T-helper 22 cell (primary cell): ENCODE data around the gene HOXC12.

Experiments
- DNase-seq: peaks from one replicate; pipeline ENCODE4 v3.0.0-alpha.2; 2020; ENCODE audit warnings: low read depth

The HOXC12 gene

DNA sequence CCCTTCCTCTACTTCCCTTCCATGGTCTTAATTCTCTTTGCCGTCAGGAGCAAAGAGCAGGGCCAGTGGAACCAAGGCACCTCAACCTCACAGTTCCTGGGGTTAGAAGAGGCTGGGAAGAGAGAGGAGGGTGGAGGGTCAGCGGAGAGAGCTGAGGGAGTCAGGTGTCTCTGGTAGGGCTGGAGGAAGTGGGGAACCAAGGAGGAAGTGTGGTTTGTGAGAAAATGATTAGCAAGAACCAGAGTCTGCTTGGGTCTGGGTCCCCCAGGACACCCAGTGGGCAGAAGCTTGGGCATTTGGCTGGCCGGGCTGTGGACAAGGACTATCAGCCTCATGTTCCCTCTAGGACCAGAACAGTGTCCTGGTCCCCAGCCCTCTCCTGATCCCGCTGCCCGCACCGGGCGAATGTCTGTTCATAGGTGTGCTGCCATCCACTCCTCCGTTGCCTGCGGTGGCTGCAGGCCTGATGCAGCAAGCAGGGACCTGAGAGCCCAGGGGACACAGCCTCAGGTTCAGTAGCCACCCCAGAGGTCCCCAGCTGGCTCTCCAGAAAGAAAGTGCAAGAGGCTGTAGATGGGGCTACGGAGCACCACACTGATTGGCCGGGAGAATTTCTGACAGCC is 2.3 kb downstream of the HOXC12 start:
- no peak for DNase-seq

DNA sequence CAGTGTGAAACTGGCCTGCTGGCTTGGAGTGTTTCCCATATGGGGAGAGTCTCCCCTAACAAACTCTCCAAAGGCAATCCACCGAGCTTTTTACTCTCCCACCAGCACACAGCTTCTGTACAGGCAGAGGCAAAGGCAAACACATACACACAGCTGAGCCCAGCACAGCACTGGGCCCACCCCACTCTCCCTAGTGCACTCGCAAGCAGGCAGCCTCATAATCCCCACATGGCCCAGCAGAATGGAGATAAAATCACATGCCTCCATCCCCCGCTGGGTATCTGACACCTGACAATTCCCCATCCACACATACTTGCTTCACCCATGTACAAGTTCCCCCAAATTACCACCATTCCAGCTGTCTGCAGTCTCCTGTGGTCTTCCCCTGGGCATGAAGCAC is 3.4 kb downstream of the HOXC12 start:
- DNase-seq = no peak

DNA sequence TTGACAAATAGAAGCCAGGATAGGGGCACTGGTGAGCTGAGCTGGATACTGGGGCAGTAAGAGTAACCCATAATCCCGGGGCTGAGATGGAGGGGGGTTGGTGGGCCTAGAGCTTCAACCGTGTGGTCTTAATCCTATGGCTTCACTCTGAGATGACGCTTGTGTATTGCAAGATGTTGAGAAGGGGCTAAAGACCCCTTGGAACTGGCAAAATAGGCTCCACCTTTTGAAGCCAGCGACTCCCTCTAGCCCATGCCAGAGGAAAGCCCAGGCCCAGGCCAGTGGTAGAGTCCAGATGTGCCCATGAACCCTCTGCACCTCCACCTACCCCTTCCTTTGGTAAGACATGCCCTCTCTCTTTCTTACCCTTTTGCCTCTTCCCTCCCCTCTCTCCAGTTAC is 4.6 kb downstream of the HOXC12 start:
- DNase-seq = no peak

DNA sequence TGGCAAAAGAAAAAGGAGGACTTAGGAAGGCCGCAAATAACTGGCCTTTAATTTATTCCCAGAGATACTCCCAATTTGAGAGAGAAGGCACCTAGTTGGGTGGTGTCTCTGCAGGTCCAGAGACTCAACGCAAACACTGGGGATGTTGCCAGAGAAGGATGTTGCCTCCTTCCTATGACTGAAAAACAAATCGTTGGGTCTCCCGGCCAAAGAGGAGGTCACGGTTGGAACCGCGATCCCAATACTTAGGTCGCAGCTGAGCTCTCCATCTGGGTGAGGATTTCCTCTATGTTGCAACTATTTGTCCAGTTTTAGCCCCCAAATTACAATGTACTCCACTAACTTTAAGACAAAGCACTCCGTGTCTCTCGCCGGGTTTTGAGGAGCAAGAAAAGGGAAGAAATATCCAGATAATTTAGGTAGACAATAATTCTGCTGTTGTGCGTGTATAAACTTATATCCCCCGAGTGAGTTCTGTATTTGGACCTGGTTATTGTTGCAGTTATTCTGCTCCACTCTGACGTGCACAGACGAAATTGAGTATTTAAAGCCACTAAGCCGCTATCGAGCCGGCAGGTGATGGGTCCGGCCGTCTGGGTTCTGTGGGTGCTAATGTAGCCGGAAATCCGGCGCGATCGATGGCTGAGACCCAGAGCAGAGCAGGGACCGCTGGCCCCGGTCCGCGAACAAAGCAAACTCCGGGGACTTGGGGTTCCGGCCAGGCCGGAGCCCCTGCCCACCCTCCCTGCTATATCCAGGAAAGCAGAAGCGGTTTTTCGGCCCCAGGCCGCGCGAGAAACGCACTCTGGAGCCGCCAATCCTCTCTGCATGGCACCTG is 5.7 kb downstream of the HOXC12 start:
- DNase-seq = no peak

DNA sequence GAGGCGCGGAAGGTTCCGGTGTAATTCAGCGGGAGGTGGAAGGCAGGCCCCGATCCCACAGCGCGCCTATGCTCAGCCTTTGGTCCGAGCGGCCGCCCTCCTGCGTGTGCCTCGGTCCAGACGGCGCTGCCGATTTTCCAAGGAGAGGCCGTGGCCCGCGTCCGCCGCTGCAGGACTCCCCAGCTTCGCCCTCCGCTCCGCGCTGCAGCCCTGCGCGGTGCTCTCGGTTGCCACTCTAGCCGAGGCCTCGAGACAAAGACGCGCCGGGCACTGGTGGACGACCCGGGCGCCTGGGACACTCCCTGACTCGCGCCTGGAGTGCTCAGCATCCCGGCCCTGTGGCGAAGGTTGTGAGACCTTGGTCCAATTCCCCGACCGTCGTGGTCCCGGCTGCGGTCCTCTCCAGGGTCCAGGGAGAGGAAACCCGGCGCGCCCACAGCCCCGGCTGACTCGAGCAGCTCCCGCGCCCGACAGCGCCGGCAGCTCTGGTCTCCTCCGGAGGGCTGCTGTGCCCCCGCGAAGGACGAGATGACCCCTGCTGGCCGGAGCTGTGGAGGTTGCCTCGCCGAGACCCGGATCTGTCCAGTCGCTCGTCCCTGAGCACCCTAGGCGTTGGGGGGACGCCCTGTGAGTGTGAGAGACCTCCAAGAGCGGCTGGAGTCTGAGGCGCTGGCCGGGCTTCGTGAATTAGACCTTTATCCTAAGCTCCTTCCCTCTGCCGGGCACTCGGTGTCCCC is 6.5 kb downstream of the HOXC12 start:
- DNase-seq = no peak

DNA sequence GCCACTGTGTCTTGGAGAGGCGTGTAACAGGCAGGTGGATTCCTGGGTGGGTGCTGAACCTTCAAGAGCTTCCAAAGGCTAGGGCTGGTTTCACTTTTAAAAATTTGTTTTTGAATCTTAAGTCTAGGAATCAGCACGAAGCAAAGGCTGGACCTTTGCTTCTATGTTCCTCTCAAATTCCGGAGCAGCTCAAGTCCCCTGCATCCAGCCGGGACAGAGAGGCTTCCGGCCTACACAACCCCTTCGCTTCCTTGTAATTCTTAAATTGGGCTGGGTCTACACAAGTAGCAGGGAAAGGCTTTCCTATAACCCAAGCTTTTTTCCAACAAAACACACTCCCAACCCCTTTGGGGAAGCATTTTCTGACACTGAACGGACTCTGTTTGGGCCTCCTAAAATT is 8.3 kb downstream of the HOXC12 start:
- no peak for DNase-seq

DNA sequence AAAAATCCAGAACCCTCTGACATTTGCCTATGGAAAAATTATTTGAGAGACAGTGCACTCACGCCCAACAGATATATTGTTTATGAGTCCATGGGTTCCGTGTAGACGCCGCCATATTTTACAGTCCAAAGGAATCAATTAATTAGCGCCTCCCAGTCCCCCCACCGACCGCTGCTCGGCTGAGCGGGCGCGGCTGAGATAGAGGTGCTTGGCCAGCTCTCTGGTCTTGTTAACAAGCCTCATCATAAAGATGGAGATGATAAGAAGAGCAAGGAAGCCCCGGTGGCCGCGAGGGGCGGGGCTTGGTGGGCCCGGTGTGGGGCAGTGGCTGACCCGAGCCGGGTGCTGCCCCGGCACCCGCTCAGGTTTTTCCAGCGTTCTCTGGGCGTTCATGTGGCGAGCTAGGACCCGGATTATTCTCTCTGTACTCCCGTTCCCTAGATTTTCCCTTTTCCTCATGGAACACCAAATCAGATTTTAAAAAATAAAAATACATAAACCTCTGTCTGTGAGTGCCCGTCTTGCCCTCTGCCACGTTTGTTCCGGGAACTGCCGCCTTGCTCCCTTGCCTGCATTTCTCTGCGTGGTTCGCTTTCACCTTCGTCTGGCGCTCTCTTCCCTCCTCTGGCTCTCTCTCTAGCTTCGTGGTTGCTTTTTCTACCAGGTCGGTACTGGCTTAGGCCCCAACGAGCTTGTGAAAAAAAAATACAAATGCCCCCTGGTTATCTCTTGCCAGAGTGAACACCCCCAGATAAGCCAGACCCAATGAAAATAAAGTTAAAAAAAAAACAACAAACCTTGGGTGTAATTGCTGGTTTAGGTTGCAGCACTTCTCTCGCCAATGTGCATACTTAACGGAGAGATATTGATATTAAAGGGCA is 9.0 kb downstream of the HOXC12 start:
- no peak for DNase-seq

DNA sequence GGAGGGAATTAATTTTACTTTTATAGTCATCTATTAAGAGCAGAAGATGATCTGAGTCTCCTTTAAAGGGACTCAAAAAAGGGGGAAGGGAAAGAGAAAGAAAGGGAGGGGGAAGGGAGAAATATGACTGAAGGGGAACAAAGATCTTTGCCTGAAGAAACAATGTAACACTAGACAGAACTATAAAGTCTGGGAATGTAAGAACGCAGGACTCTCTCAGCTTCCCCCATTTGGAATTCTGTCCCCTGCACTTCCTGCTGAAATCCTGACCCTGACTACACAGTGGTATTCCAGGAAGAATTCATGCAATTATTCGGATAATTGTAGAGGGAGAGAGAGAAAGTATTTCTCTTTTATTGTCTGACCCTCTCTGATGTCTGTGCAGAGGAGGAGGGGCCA is 9.6 kb downstream of the HOXC12 start:
- DNase-seq = no peak

DNA sequence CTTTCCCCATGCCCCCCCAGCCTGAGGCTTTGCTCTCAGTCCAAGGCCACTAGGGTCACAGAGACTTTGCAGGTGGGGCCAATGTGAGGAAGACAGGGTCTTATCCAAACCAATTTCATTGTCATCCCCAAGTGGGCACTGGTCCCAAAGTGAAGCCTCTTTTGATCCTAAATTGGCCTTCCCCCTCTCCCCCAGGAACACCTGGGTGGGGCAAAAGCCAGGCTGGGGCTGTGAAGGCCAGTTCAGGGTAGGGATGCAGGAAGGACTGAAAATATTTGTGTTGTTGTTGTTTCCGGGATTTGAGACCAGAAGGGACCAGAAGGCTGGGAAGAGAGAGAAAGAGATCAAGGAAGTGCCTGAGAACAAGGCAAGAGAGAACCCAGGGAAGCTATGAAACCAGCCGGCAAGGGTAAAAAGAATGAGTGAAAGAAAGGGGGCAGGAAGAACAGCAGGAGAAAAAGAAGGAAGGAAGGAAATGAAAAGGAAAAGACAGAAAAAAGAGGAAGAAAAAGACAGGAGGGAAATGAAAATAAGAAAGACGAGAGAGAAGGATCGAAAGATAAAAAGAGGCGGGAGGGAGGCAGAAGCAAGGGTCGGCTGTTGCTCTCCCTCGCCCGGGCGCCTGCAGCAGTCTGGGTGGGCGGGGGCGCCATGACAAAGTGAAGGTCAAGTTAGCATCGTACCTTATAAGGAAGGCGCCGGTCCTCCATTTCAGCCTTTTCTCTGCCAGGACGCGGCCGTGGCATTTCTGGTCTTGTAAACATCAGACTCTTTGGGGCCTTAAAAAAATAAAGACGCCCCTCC is 10.8 kb downstream of the HOXC12 start:
- DNase-seq = no peak

DNA sequence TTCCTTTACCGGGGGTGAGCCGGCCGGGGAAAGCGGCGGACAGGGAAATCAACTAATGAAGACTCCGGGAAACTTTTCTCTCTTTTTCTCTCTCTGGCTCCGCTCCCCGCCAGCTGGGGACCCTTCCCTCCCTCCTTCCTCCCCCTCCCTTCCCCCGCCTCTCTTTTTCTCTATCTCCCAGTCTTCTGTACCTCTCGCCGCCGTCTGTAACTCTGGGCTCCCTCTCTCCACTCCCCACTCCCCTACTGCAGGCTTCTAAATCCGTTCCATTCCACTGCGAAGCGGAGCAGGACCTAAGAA is 11.3 kb downstream of the HOXC12 start:
- DNase-seq = no peak

DNA sequence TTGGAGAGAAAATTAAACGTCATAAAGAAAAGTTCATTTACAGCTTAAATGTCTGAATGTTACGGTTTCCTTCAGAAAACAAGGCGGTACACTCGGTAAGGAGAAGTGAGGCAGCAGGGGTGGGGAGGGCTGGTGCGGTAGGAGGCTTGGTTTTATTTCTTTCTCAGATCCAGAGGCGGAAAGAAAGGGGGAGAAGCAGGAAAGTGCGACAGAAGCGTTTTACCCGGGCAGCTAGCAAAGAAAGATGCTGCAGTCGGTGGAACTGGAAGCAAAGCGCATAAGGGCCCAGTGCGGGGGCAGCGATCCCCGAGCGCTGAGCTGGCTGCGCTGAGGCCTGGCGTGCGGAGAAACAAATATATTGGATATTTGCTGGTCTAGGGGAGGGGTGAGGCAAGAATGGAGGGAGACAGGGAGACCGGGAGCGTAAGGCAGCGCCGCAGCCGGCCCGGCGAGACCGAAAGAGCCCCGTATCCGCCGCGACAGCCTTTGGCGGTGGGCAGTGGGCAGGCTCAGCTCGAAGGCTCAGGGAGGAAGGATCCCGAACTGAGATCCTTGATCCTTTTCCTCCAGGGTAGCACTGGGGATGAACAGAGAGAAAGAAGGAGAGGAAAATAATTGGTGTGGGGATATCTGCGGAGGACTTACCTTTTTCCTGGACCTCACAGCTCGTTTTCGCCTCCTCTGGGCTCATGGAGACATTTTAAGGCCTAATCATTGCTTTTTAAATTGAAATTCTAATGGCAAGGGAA is 11.9 kb downstream of the HOXC12 start:
- no peak for DNase-seq

DNA sequence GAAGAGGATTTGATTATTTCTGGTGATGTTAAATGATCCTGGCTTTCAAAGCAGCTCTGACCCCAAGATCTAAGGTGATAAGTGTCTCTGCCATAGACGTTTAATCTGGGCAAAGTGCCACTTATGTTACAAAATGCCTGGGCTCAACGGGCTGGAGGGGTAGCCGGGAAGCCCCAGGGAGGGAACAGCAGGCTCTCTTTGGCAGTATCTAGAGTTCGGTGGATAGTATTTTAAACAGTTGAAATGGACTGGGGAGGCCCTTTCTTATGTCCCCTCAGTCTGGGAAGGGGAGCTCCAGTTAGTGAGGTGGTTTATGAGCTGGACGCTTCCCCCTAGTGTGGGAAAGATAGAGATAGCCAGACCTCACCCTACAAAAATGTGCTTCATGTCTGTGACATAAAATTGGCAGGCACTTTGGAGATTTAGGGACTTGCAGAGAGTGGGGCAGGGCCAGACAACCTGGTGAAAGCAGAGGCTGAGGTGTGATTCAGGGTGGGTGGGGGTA is 12.8 kb downstream of the HOXC12 start:
- no peak for DNase-seq

DNA sequence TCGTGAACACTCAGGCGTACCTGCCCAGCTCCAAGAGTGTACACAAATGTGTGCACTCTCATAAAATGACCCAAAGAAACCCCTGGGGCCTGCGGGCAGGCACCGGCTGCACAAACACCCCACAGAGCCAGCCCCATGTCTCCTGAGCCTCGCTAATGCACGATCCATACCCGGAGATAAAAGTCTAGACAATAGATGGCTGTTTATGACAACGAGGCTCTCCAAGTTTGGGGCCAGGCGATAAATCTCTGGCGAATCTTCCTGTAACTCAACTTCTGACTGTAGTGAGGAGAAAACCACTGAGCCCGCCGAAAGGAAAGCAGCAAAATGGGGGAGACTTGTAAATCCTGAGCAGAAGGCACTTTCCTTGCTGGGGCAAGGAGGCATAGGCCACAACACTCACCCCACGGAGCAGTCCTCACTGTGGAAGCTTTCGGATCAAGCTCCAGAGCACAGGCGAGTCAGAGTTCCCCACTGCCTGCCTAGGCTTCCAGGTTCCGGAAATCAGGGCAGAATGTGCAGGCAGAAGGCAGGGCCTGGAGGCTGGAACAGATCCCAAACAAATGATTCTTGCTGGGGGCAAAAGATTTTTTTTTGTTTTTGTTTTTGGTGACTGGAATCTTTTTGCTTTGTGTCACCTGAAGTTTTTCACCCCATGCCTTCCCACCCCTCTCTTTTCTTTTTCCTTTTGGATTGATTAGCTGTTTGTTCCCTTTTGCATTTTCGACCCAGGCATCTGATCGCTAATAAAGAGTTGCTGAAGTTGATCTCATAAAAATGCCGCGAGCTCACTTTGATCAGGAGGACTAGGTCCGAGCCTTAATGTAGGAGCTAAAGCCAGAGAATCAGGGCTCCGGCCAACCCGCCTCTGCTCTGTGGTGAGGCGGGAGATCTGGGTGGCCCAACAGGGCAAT is 13.8 kb downstream of the HOXC12 start:
- DNase-seq = no peak

DNA sequence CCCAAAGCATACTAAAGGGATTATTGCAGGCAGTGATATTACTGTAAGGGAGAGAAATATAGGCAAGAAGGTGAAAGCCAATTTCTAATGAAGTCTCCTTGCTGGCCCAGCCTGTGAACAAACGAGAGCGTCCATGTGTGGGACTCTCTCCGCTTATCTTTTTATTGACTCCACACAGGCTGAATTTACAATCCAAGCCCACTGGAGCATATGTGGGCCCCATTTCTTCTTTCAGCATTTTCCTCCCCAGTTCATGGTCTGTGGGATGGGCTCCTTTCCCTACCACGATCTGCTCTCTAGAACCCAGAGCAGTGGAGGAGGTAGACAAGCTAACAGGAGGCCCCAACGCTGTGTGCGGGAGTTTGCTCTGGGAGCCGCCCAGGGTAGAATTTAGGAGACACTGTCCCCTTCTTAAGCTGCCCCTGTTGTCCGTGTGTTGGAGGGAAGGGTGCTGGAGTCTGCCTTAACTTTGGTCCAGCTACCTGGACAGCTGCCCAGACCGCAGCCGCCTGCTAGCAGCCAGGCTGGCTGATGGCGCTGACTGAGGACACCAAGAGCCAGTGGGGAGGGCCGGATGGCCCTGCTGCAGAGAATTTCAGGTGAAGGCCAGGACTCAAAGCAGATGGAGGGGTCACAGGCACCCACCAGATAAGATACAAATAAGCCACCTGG is 15.0 kb downstream of the HOXC12 start:
- DNase-seq = no peak

DNA sequence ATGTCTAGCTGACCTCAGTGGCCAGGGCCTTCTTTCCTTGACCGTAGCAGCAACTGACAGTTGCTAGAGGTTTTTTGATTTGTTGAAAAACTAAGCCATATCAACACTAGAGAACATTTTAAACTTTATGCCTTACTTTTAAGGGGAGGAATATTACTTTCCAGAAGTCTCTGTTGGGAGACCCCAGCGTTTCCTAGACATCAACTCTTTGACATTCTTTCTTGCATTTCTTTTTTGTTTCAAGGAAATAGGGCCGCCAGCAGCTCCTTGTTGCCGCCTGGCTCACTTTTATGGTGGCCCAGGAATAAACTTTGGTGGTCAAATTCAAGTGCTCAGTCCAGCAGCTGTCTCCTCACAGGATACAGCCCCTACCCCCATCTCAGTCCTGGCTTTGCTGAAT is 15.7 kb downstream of the HOXC12 start:
- no peak for DNase-seq

DNA sequence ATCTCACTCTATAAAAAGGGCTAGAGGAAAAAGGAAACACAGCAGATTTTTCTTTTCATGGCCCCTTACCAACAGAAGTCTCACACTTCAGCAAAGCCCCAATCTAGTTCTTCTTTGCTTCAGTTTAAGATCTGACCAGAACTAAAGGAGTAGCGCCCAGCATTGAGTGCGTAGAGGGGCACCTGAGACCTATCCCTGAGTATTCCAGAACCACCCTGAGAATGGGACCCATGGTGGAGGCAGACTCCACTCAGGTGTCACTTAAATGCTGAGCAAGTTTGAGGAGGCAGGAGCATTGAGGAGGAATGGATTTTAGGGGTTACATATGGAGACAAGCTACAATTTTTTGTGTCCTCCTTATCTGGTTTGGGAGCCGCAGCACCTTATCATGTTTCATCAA is 16.4 kb downstream of the HOXC12 start:
- DNase-seq = no peak

DNA sequence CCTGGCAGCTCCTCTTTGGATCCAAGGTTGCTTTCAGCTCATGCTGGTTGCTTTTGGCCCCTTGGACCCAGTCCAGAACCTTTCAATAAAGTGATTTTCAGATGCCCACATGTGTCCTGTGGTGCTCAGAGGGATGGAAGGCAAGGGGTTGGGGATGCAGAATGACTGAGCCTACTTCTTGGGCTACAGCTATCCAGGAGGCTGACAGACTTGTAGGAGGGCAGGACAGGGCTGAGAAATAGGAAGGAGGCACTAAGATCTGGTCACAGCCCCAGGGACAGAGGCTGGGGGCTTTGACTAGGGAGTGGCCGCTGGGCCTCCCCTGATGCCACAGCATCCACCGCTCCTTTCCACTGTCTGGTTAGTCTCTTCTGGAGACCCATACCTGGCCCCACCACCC is 17.0 kb downstream of the HOXC12 start:
- no peak for DNase-seq

DNA sequence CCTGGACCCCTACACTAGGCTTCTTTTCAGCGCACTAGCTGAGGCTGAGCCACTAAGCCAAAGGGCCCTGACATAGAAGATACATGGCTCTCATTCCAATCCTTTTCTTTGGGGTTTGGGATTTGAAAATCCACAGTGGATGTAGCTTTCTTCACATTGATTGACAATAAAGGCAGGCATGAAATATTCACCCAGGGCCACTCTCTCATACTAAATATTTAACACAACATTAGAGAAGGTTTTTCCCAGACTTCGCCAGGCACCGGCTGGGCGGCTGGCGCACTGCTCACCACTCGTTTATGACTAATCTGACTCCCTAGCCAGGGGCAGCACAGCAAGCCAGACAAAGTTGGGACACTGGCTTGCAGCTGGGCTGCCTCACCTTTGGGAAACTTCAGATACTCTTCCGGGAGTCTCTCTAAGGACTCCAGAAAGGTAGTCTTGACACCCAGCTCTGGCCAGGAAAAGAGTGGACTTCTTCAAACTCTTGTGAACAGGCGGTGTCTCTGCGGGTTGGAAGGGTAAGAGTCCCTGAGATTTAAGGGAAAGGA is 17.5 kb downstream of the HOXC12 start:
- no peak for DNase-seq
